Hindlimb muscle (tissue), 1 donor: ENCODE data around the gene PARD3. TPM values are rescaled to one million over a fixed set of nuclear protein-coding genes. Genes with fewer than 3 reads are reported as not detected.

Source experiments
- DNase-seq: peaks from one replicate; pipeline ENCODE4 v3.0.0-alpha.2; 2013
- polyA plus RNA-seq: library from polyadenylated mRNA; unstranded; fragments of 120-200 nt; gene quantifications from one replicate; pipeline ENCODE4 v1.2.1, GENCODE V29; 2013; ENCODE audit not compliant: insufficient read length

PARD3 gene
- polyA plus RNA-seq, 1 donor, result 40.7 TPM

GRCh38 chr10:34739915-34740314 is 75.2 kb downstream of the PARD3 start:
- DNase-seq, result peak; percentile 64

GRCh38 chr10:34737772-34738169 is 77.3 kb downstream of the PARD3 start:
- no peak for DNase-seq

- DNase-seq, result no peak
Measured at GRCh38 chr10:34736976-34737771, 77.9 kb downstream of the PARD3 start.

- no peak for DNase-seq
Measured at GRCh38 chr10:34734918-34735317, 80.2 kb downstream of the PARD3 start.

- DNase-seq, result no peak
Measured at GRCh38 chr10:34732926-34733325, 82.2 kb downstream of the PARD3 start.

- DNase-seq, result no peak
Measured at GRCh38 chr10:34731885-34732701, 83.0 kb downstream of the PARD3 start.

GRCh38 chr10:34731213-34731612 is 83.9 kb downstream of the PARD3 start:
- DNase-seq, result no peak

GRCh38 chr10:34730726-34731125 is 84.4 kb downstream of the PARD3 start:
- DNase-seq, result no peak

GRCh38 chr10:34729619-34730018 is 85.5 kb downstream of the PARD3 start:
- no peak for DNase-seq

GRCh38 chr10:34728361-34728760 is 86.7 kb downstream of the PARD3 start:
- DNase-seq, result no peak

- DNase-seq, result no peak
Measured at GRCh38 chr10:34727595-34728033, 87.5 kb downstream of the PARD3 start.

GRCh38 chr10:34726862-34727261 is 88.2 kb downstream of the PARD3 start:
- no peak for DNase-seq

- peak; percentile 59 for DNase-seq
Measured at GRCh38 chr10:34723750-34724149, 91.3 kb downstream of the PARD3 start.

GRCh38 chr10:34722404-34722803 is 92.7 kb downstream of the PARD3 start:
- DNase-seq, result no peak

GRCh38 chr10:34721208-34721840 is 93.8 kb downstream of the PARD3 start:
- DNase-seq, result no peak

GRCh38 chr10:34719746-34720145 is 95.3 kb downstream of the PARD3 start:
- DNase-seq, result no peak

GRCh38 chr10:34719328-34719727 is 95.8 kb downstream of the PARD3 start:
- DNase-seq, result no peak

- DNase-seq, result no peak
Measured at GRCh38 chr10:34717429-34717828, 97.7 kb downstream of the PARD3 start.

- no peak for DNase-seq
Measured at GRCh38 chr10:34716958-34717357, 98.1 kb downstream of the PARD3 start.

GRCh38 chr10:34716234-34716633 is 98.9 kb downstream of the PARD3 start:
- DNase-seq, result no peak

GRCh38 chr10:34715511-34716187 is 99.4 kb downstream of the PARD3 start:
- DNase-seq, result no peak

- no peak for DNase-seq
Measured at GRCh38 chr10:34713875-34714274, 101.2 kb downstream of the PARD3 start.

- no peak for DNase-seq
Measured at GRCh38 chr10:34711500-34711899, 103.6 kb downstream of the PARD3 start.
